H1 (cell line): ENCODE results near the gene NCK1. TPM values are rescaled to one million over a fixed set of nuclear protein-coding genes. Genes with fewer than 3 reads are reported as not detected.

Experiments
- CTCF ChIA-PET: fragments of 300-600 bp; sonication (Branson Sonifier 250); formaldehyde crosslinking; loops from one replicate; lab custom pipeline; 2021; ENCODE audit not compliant: partially characterized antibody; lab: Charles Lee
- POLR2A ChIA-PET: fragments of 300-600 bp; sonication (Branson Sonifier 250); formaldehyde crosslinking; loops from one replicate; lab custom pipeline; 2021; ENCODE audit warnings: inconsistent platforms; ENCODE audit not compliant: partially characterized antibody; lab: Charles Lee
- DNase-seq, 2 experiments: peaks; one replicate each; pipeline versions ENCODE4 v3.0.0 to v3.0.0-alpha.2; 2010 to 2022; ENCODE audit warnings: low spot score in 2 of 2, low read depth in 1 of 2, mixed read lengths in 1 of 2
- FAIRE-seq: peaks from 2 replicates; lab custom pipeline; 2011; peaks lifted over from hg19 to GRCh38; lab: Jason Lieb, UNC
- H2AFZ ChIP-seq: 2 replicates; pipeline ENCODE4 v1.8.1; 2012; ENCODE audit warnings: low read length, inconsistent platforms
- H2AK5ac ChIP-seq: 2 replicates; pipeline ENCODE4 v1.6.1; 2013; ENCODE audit warnings: low read depth, low read length
- H2BK120ac ChIP-seq: replicated peaks from 2 replicates; pipeline ENCODE3; 2013; ENCODE audit warnings: low read depth, low read length, inconsistent platforms
- H2BK12ac ChIP-seq: 2 replicates; pipeline ENCODE4 v1.6.1; 2013; ENCODE audit warnings: low read depth, low read length
- H2BK15ac ChIP-seq: 2 replicates; pipeline ENCODE4 v1.6.1; 2013; ENCODE audit warnings: low read length
- H2BK20ac ChIP-seq: 2 replicates; pipeline ENCODE4 v1.6.1; 2013; ENCODE audit warnings: low read length
- H2BK5ac ChIP-seq: 2 replicates; pipeline ENCODE4 v1.6.1; 2013; ENCODE audit warnings: low read depth, low read length
- H3K14ac ChIP-seq: 2 replicates; pipeline ENCODE4 v1.6.1; 2013; ENCODE audit warnings: inconsistent platforms; ENCODE audit not compliant: insufficient read length
- H3K18ac ChIP-seq: 2 replicates; pipeline ENCODE4 v1.6.1; 2013; ENCODE audit warnings: low read length; ENCODE audit errors: extremely low read depth
- H3K23ac ChIP-seq: 2 replicates; pipeline ENCODE4 v1.6.1; 2013; ENCODE audit warnings: inconsistent platforms; ENCODE audit not compliant: insufficient read length
- H3K23me2 ChIP-seq: 2 replicates; pipeline ENCODE4 v1.6.1; 2013; ENCODE audit warnings: low read depth, low read length
- H3K27ac ChIP-seq: 2 replicates; pipeline ENCODE4 v1.6.1; 2011; ENCODE audit warnings: low read depth, low read length, inconsistent platforms
- H3K27me3 ChIP-seq, 4 experiments: replicated peaks in 1 of 4; 1 replicate in 1 of 4; 2 replicates in 3 of 4; pipeline versions ENCODE4 v1.6.1 to v1.8.1; 2011 to 2013; ENCODE audit warnings: low read length in 3 of 4, mild to moderate bottlenecking in 3 of 4, inconsistent platforms in 2 of 4, mixed read lengths in 2 of 4, moderate library complexity in 1 of 4; ENCODE audit not compliant: control insufficient read depth in 3 of 4, insufficient read depth in 3 of 4; ENCODE audit errors: extremely low read depth in 1 of 4
- H3K36me3 ChIP-seq, 4 experiments: 2 replicates each; pipeline versions ENCODE4 v1.6.1 to v1.8.1; 2011 to 2013; ENCODE audit warnings: mild to moderate bottlenecking in 4 of 4, low read length in 3 of 4, moderate library complexity in 2 of 4, control low read depth in 1 of 4, inconsistent platforms in 1 of 4; ENCODE audit not compliant: insufficient read depth in 4 of 4, control insufficient read depth in 2 of 4
- H3K4ac ChIP-seq: replicated peaks from 2 replicates; pipeline ENCODE3; 2013; ENCODE audit warnings: low read length, low read depth, mixed read lengths, inconsistent platforms; ENCODE audit not compliant: insufficient read length
- H3K4me1 ChIP-seq, 4 experiments: replicated peaks in 1 of 4; 1 replicate in 1 of 4; 2 replicates in 3 of 4; pipeline versions ENCODE4 v1.6.1 to v1.8.1; 2011 to 2013; ENCODE audit warnings: low read length in 3 of 4, inconsistent platforms in 2 of 4, mixed read lengths in 1 of 4; ENCODE audit not compliant: insufficient read depth in 4 of 4, control insufficient read depth in 3 of 4
- H3K4me2 ChIP-seq, 2 experiments: 2 replicates each; pipeline versions ENCODE4 v1.6.1 to v1.8.1; 2011 to 2013; ENCODE audit warnings: low read depth in 2 of 2, low read length in 2 of 2, control low read depth in 1 of 2, inconsistent platforms in 1 of 2, mild to moderate bottlenecking in 1 of 2; ENCODE audit not compliant: insufficient read depth in 1 of 2
- H3K4me3 ChIP-seq, 4 experiments: fragments of 200-600, 300-600 bp in 1 of 4; sonication (generic), shearing (Covaris generic), sonication (Bioruptor Twin) in 1 of 4; 2 replicates each; pipeline versions ENCODE4 v1.5.1 to v1.8.1; 2011 to 2016; ENCODE audit warnings: low read length in 4 of 4, low read depth in 3 of 4, control low read depth in 2 of 4, inconsistent platforms in 2 of 4, mild to moderate bottlenecking in 2 of 4, mixed read lengths in 1 of 4, moderate library complexity in 1 of 4; ENCODE audit not compliant: insufficient read depth in 2 of 4; ENCODE audit errors: extremely low read depth in 1 of 4
- H3K56ac ChIP-seq: replicated peaks from 2 replicates; pipeline ENCODE3; 2013; ENCODE audit warnings: low read depth, mild to moderate bottlenecking, mixed read lengths, low read length, inconsistent platforms; ENCODE audit not compliant: insufficient read length
- H3K79me1 ChIP-seq: 2 replicates; pipeline ENCODE4 v1.6.1; 2013; ENCODE audit warnings: low read depth, low read length, control low read depth
- H3K79me2 ChIP-seq, 2 experiments: 2 replicates each; pipeline versions ENCODE4 v1.6.1 to v1.8.1; 2012 to 2013; ENCODE audit warnings: low read length in 2 of 2, mild to moderate bottlenecking in 2 of 2, inconsistent platforms in 1 of 2; ENCODE audit not compliant: insufficient read depth in 2 of 2, control insufficient read depth in 1 of 2
- H3K9ac ChIP-seq, 4 experiments: replicated peaks in 1 of 4; 1 replicate in 1 of 4; 2 replicates in 3 of 4; pipeline versions ENCODE4 v1.6.1 to v1.8.1; 2011 to 2013; ENCODE audit warnings: low read depth in 3 of 4, low read length in 3 of 4, control low read depth in 2 of 4, mild to moderate bottlenecking in 2 of 4, moderate library complexity in 2 of 4, inconsistent platforms in 1 of 4; ENCODE audit errors: extremely low read depth in 1 of 4
- H3K9me3 ChIP-seq, 2 experiments: 2 replicates each; pipeline versions ENCODE4 v1.6.1 to v1.8.1; 2012 to 2013; ENCODE audit warnings: mild to moderate bottlenecking in 2 of 2, moderate library complexity in 2 of 2, control low read depth in 1 of 2, inconsistent platforms in 1 of 2, low read depth in 1 of 2, low read length in 1 of 2, mixed read lengths in 1 of 2; ENCODE audit not compliant: insufficient read depth in 2 of 2
- H4K20me1 ChIP-seq, 2 experiments: replicated peaks in 1 of 2; 2 replicates each; pipeline versions ENCODE3 to v1.8.1; 2011 to 2013; ENCODE audit warnings: inconsistent platforms in 2 of 2, low read length in 2 of 2, mild to moderate bottlenecking in 1 of 2; ENCODE audit not compliant: insufficient read depth in 2 of 2, control insufficient read depth in 1 of 2
- H4K5ac ChIP-seq: 2 replicates; pipeline ENCODE4 v1.6.1; 2013; ENCODE audit warnings: low read length, low read depth, mixed read lengths, inconsistent platforms; ENCODE audit not compliant: insufficient read length
- H4K8ac ChIP-seq: 2 replicates; pipeline ENCODE4 v1.8.0; 2013; ENCODE audit warnings: mild to moderate bottlenecking, moderate library complexity, low read length, inconsistent platforms; ENCODE audit not compliant: insufficient read depth; ENCODE audit errors: extremely low read depth
- H4K91ac ChIP-seq: replicated peaks from 2 replicates; pipeline ENCODE3; 2013; ENCODE audit warnings: low read length, mixed read lengths, inconsistent platforms; ENCODE audit not compliant: insufficient read length
- BACH1 ChIP-seq: IDR thresholded peaks from 2 replicates; pipeline ENCODE4 v1.6.1; 2012; ENCODE audit warnings: low read length, improper control_type of control experiment
- CBX5 ChIP-seq: fragments of 300-800, 300-1000 bp; sonication (generic); IDR thresholded peaks from 2 replicates; pipeline ENCODE4 v1.7.1; 2016; ENCODE audit warnings: antibody characterized with exemption, low read length, low read depth
- CEBPB ChIP-seq: IDR thresholded peaks from 2 replicates; pipeline ENCODE4 v1.6.1; 2012; ENCODE audit warnings: low read depth, low read length
- HDAC6 ChIP-seq: IDR thresholded peaks from one replicate; pipeline ENCODE4 v1.7.1; 2012; ENCODE audit warnings: low read depth, mild to moderate bottlenecking, inconsistent platforms, low read length, moderate library complexity
- JUND ChIP-seq: IDR thresholded peaks from 2 replicates; pipeline ENCODE4 v1.6.1; 2011; ENCODE audit warnings: mild to moderate bottlenecking, improper control_type of control experiment, low read length
- KDM5A ChIP-seq: fragments of 200-600 bp; IDR thresholded peaks from 2 replicates; pipeline ENCODE4 v1.7.1; 2012; ENCODE audit warnings: mild to moderate bottlenecking, low read length, inconsistent platforms, mixed read lengths
- NANOG ChIP-seq: IDR thresholded peaks from 2 replicates; pipeline ENCODE4 v1.6.1; 2011; ENCODE audit warnings: low read length, low read depth, mild to moderate bottlenecking, inconsistent platforms; ENCODE audit not compliant: insufficient read depth, poor library complexity, severe bottlenecking
- POLR2AphosphoS5 ChIP-seq: IDR thresholded peaks from 2 replicates; pipeline ENCODE4 v1.6.1; 2011; ENCODE audit warnings: low read depth, low read length
- POU5F1 ChIP-seq: IDR thresholded peaks from 2 replicates; pipeline ENCODE4 v1.6.1; 2011; ENCODE audit warnings: low read depth, mild to moderate bottlenecking, low read length, moderate library complexity
- RAD21 ChIP-seq, 2 experiments: IDR thresholded peaks in 1 of 2; conservative IDR thresholded peaks in 1 of 2; 2 replicates each; pipeline ENCODE4 v1.6.1; 2011; ENCODE audit warnings: low read depth in 2 of 2, low read length in 2 of 2, improper control_type of control experiment in 1 of 2, inconsistent platforms in 1 of 2, mild to moderate bottlenecking in 1 of 2, moderate library complexity in 1 of 2
- SP4 ChIP-seq: IDR thresholded peaks from 2 replicates; pipeline ENCODE4 v1.6.1; 2012; ENCODE audit warnings: low read length, inconsistent platforms
- TAF7 ChIP-seq: optimal IDR thresholded peaks from 2 replicates; pipeline ENCODE3; 2011; ENCODE audit warnings: low read depth, mild to moderate bottlenecking, inconsistent platforms, low read length, moderate library complexity, borderline replicate concordance
- WGBS, 2 experiments: shearing (Covaris generic) in 1 of 2; methylation state at CpG; one replicate each; pipeline versions ENCODE4 v1.1.6 to v1.1.7; 2013 to 2015; ENCODE audit warnings: low lambda C conversion rate in 2 of 2, mixed read lengths in 2 of 2, inconsistent platforms in 1 of 2, low coverage in 1 of 2, missing lambda C conversion rate in 1 of 2; ENCODE audit not compliant: insufficient replicate concordance in 2 of 2, insufficient coverage in 1 of 2, insufficient read length in 1 of 2; ENCODE audit errors: extremely low coverage in 1 of 2, missing lambda C conversion rate in 1 of 2; 5-methylcytosine and 5-hydroxymethylcytosine counted together
- polyA plus RNA-seq, 7 experiments: library from polyadenylated mRNA; depleted of rRNA in 3 of 7; stranded (reverse) in 5 of 7; unstranded in 2 of 7; fragments of >200 nt in 5 of 7; fragments of 200-250 nt in 2 of 7; gene quantifications; 1 replicate in 5 of 7; 2 replicates in 1 of 7; 4 replicates in 1 of 7; pipeline versions ENCODE4 v1.2.1 to v1.2.3, GENCODE V29; 2011 to 2013; ENCODE audit warnings: missing spikeins in 2 of 7, mixed read lengths in 2 of 7
- total RNA-seq: library from RNA; stranded (reverse); fragmentation: NEBNext Ultra II Directional; extraction: Animal tissue kit (Norgen Biotek cat#: 25700); gene quantifications from 2 replicates; pipeline ENCODE4 v1.2.1, GENCODE V29; 2021

Gene NCK1
- total and polyA plus RNA-seq, 2 of the 8 experiments (the other 6 are each of a cell fraction or from before 2014, with no cell fraction given): 10.0 to 28.5 TPM

- H3K23me2 ChIP-seq: no peaks in the 10 kb centered on the region
- 82% methylated on average over 4 of the region's 4 CpGs; no CpG with 5 or more reads in 1 of the 2 experiments for WGBS, 2 experiments
- H3K23ac ChIP-seq: peak overlapping the region; percentile 17
- H3K18ac ChIP-seq: no peak overlapping the region
- no peaks in the 10 kb centered on the region for H3K4me1 ChIP-seq
- no peak overlapping the region for H3K4me3 ChIP-seq
- no peak overlapping the region for H3K9ac ChIP-seq
- H2AK5ac ChIP-seq: no peak overlapping the region
- no peaks in the 10 kb centered on the region for H3K36me3 ChIP-seq
- H3K79me1 ChIP-seq: no peaks in the 10 kb centered on the region
- no peak overlapping the region for H2BK5ac ChIP-seq
- H3K27me3 ChIP-seq: no peaks in the 10 kb centered on the region
- H2BK20ac ChIP-seq: no peak overlapping the region
- H3K27ac ChIP-seq: no peak overlapping the region
- no peak overlapping the region for H4K5ac ChIP-seq
- CTCF ChIA-PET: no interaction called here
- no peak overlapping the region for H2BK120ac ChIP-seq
- H3K9me3 ChIP-seq: no peaks in the 10 kb centered on the region
- H3K79me2 ChIP-seq: no peaks in the 10 kb centered on the region
- no peak overlapping the region for H2BK15ac ChIP-seq
- no peak overlapping the region for H4K91ac ChIP-seq
- H2BK12ac ChIP-seq: no peak overlapping the region
- no peak overlapping the region for H3K4ac ChIP-seq
- DNase-seq (no peak), FAIRE-seq (no peak)
- TF ChIP-seq TAF7 (no peak), POU5F1 (no peak), CBX5 (no peak), BACH1 (no peak), HDAC6 (no peak), SP4 (no peak), KDM5A (no peak), JUND (no peak), POLR2AphosphoS5 (no peak), NANOG (no peak), CEBPB (no peak), RAD21 (IDR thresholded peaks at IDR 0.05 in 1 of 2, conservative IDR thresholded peaks at IDR 0.05 in 1 of 2; ENCODE audit: low read depth in 2 of 2, low read length in 2 of 2) (no peak)
- POLR2A ChIA-PET: no interaction called here
- no peak overlapping the region for H2AFZ ChIP-seq
- H3K14ac ChIP-seq: no peak overlapping the region
- H4K8ac ChIP-seq: no peak overlapping the region
- no peaks in the 10 kb centered on the region for H4K20me1 ChIP-seq
- H3K4me2 ChIP-seq: no peak overlapping the region
- no peak overlapping the region for H3K56ac ChIP-seq
These were observed 99.1 kb downstream of the NCK1 start for GRCh38 chr3:136960838-136961836.
